ENCODE results near the gene FAM237B.

Gene FAM237B

DNA sequence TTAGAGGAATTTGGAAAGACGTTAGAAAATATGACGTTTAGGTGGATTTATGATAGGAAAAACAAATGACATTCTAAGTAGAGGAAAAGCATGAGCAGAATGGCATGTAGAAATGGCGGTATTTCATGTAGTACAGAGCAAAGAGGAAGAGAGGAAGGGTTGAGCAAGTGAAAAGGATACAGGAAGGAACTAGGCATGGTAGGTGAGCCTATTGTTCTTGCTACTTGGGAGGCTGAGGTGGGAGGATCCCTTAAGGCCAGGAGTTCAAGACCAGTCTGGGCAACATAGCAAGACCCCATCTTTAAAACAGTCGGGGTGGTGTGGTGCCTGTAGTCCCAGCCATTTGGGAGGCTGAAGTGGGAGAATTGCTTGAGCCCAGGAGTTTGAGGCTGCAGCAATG lies 26.7 kb upstream of the FAM237B start:
- Histone ChIP-seq H3K9me3 (ENCODE audit: low read length) (peaks cover 9% of the 10 kb centered on the region; the same call in 1 of the 2 replicates), H3K36me3 (ENCODE audit: insufficient read depth, low read length) (peaks cover 40% of the 10 kb centered on the region), H3F3A (ENCODE audit: insufficient read depth, low read length) (no peaks in the 10 kb centered on the region), H3K9me2 (ENCODE audit: low read depth, low read length) (no peaks in the 10 kb centered on the region), H3K4me2 (ENCODE audit: low read length) (peak overlapping the region; percentile 87), H3K27ac (ENCODE audit: low read depth, low read length, poor library complexity, severe bottlenecking) (peak overlapping the region; percentile 84), H3K4me3 (ENCODE audit: low read depth, low read length, poor library complexity, severe bottlenecking) (peak overlapping the region; percentile 93), H4K20me1 (ENCODE audit: insufficient read depth, low read length) (no peaks in the 10 kb centered on the region), H2AFZ (ENCODE audit: low read length) (no peak overlapping the region), H3K9ac (ENCODE audit: low read length) (peak overlapping the region; percentile 90), H3K79me2 (ENCODE audit: insufficient read depth, low read length) (peaks cover 55% of the 10 kb centered on the region), H3K27me3 (ENCODE audit: insufficient read depth, low read length) (no peaks in the 10 kb centered on the region), H3K4me1 (ENCODE audit: insufficient read depth, low read length, severe bottlenecking) (peaks cover 22% of the 10 kb centered on the region)
- TF ChIP-seq CTCF (IDR thresholded peaks at IDR 0.05; ENCODE audit: low read length) (no peak), EZH2 (IDR thresholded peaks at IDR 0.05; ENCODE audit: borderline replicate concordance, low read length) (no peak)

DNA sequence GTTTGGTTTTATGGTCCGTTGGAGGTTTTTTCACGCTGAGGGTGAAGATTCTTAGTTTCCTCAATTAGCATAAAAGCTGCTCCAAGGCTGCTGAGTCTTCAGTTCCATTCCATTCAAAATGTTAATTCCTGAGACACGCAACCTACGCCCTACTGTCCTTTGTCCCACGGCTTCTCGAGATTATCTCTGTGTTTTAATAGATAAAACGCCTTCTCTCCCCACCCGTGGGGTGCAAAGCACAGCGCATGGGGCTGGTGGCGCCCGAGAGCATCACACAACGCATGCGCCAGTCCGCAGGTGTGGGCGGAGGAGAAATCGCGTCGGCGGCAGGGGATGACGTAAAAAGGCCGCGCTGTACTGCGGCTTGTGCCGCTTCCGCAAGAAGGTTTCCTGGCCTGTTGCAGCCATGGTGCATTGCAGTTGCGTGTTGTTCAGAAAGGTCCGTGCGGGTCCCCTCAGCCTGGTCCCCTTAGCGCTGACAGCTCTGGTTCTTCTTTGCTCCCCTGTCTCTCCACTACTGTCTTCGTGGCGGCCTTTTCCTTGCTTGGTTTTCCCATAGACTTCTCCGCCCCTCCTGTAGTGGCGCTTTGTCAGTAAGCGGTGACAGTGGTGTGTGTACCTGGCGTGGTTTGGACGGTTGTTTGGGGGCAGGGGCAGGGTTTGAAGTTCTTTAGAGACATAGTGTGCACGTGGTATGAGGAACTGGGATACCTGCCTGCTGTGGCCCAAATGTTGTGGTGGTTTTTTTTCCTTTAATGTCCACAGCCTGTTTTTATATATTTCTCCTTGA lies 25.4 kb upstream of the FAM237B start, which contains the start of gene GTPBP10:
TSS of gene GTPBP10 (plus strand) at position 381 of the 790 bp plus-strand sequence. CDS start at position 407, 26 bp downstream.
- peaks cover 44% of the 10 kb centered on the region for H3K79me2 ChIP-seq (ENCODE audit: insufficient read depth, low read length)
- H3K4me2 ChIP-seq (ENCODE audit: low read length) = peak within 1 kb of the TSS; percentile 87
- peak within 1 kb of the TSS; percentile 93 for H3K4me3 ChIP-seq (ENCODE audit: low read depth, low read length, poor library complexity, severe bottlenecking)
- no peaks in the 10 kb centered on the region for H3F3A ChIP-seq (ENCODE audit: insufficient read depth, low read length)
- peak within 1 kb of the TSS; percentile 84 for H3K27ac ChIP-seq (ENCODE audit: low read depth, low read length, poor library complexity, severe bottlenecking)
- H3K9me3 ChIP-seq (ENCODE audit: low read length) = no peaks in the 10 kb centered on the region
- H3K9ac ChIP-seq (ENCODE audit: low read length) = peak within 1 kb of the TSS; percentile 90
- H3K36me3 ChIP-seq (ENCODE audit: insufficient read depth, low read length) = peaks cover 28% of the 10 kb centered on the region
- peaks cover 22% of the 10 kb centered on the region for H3K4me1 ChIP-seq (ENCODE audit: insufficient read depth, low read length, severe bottlenecking)
- no peaks in the 10 kb centered on the region for H3K9me2 ChIP-seq (ENCODE audit: low read depth, low read length)
- no peaks in the 10 kb centered on the region for H4K20me1 ChIP-seq (ENCODE audit: insufficient read depth, low read length)
- peak within 1 kb of the TSS; percentile 61 for H2AFZ ChIP-seq (ENCODE audit: low read length)
- peak; percentile 89 for TF ChIP-seq CTCF (IDR thresholded peaks at IDR 0.05; ENCODE audit: low read length)
- no peak for TF ChIP-seq EZH2 (IDR thresholded peaks at IDR 0.05; ENCODE audit: borderline replicate concordance, low read length)
- no peaks in the 10 kb centered on the region for H3K27me3 ChIP-seq (ENCODE audit: insufficient read depth, low read length)

- H3K9me3 ChIP-seq (ENCODE audit: low read length) = no peaks in the 10 kb centered on the region
- peak overlapping the region; percentile 87 for H3K4me2 ChIP-seq (ENCODE audit: low read length)
- peaks cover 24% of the 10 kb centered on the region for H3K36me3 ChIP-seq (ENCODE audit: insufficient read depth, low read length)
- peak overlapping the region; percentile 84 for H3K27ac ChIP-seq (ENCODE audit: low read depth, low read length, poor library complexity, severe bottlenecking)
- peaks cover 22% of the 10 kb centered on the region for H3K4me1 ChIP-seq (ENCODE audit: insufficient read depth, low read length, severe bottlenecking)
- no peak for TF ChIP-seq EZH2 (IDR thresholded peaks at IDR 0.05; ENCODE audit: borderline replicate concordance, low read length)
- no peak for TF ChIP-seq CTCF (IDR thresholded peaks at IDR 0.05; ENCODE audit: low read length)
- H3K27me3 ChIP-seq (ENCODE audit: insufficient read depth, low read length) = no peaks in the 10 kb centered on the region
- peak overlapping the region; percentile 90 for H3K9ac ChIP-seq (ENCODE audit: low read length)
- H4K20me1 ChIP-seq (ENCODE audit: insufficient read depth, low read length) = no peaks in the 10 kb centered on the region
- peak overlapping the region; percentile 93 for H3K4me3 ChIP-seq (ENCODE audit: low read depth, low read length, poor library complexity, severe bottlenecking)
- H3K9me2 ChIP-seq (ENCODE audit: low read depth, low read length) = no peaks in the 10 kb centered on the region
- H2AFZ ChIP-seq (ENCODE audit: low read length) = peak overlapping the region; percentile 61
- no peaks in the 10 kb centered on the region for H3F3A ChIP-seq (ENCODE audit: insufficient read depth, low read length)
- H3K79me2 ChIP-seq (ENCODE audit: insufficient read depth, low read length) = peaks cover 37% of the 10 kb centered on the region
These were observed 24.7 kb upstream of the FAM237B start for GRCh38 chr7:90345595-90346335.

Measured in OCI-LY1 (cell line).